Gastrocnemius medialis (tissue), 4 donors: ENCODE results near the gene GAD2. TPM values are rescaled to one million over a fixed set of nuclear protein-coding genes. Genes with fewer than 3 reads are reported as not detected.

Source experiments
- ATAC-seq, 2 donors: fragments of 150-250 bp; one replicate each; pipeline ENCODE4 v1.9.1; 2016
- DNase-seq, 2 donors: peaks; one replicate each; pipeline ENCODE4 v3.0.0-alpha.2; 2019
- H3K27ac ChIP-seq, 4 donors: fragments of 200-600 bp; sonication (generic); 1 replicate in 1 of 4; 2 replicates in 3 of 4; pipeline ENCODE4 v1.5.1; 2016 to 2018; ENCODE audit warnings: mild to moderate bottlenecking in 2 of 4, moderate library complexity in 1 of 4
- H3K27me3 ChIP-seq, 3 donors: fragments of 200-600 bp; sonication (generic) in 2 of 3; 1 replicate in 1 of 3; 2 replicates in 2 of 3; pipeline versions ENCODE4 v1.5.1 to v1.6.0; 2016 to 2019; ENCODE audit warnings: mild to moderate bottlenecking in 1 of 3, moderate library complexity in 1 of 3
- H3K36me3 ChIP-seq, 2 donors: fragments of 200-600 bp; sonication (generic) in 1 of 2; one replicate each; pipeline ENCODE4 v1.5.1; 2017 to 2018
- H3K4me1 ChIP-seq, 2 donors: fragments of 200-600 bp; sonication (generic) in 1 of 2; one replicate each; pipeline ENCODE4 v1.5.1; 2016 to 2017; ENCODE audit warnings: mild to moderate bottlenecking in 2 of 2
- H3K4me3 ChIP-seq, 4 donors: fragments of 200-600 bp; sonication (generic) in 3 of 4; 1 replicate in 1 of 4; 2 replicates in 3 of 4; pipeline ENCODE4 v1.5.1; 2016 to 2019; ENCODE audit warnings: mild to moderate bottlenecking in 2 of 4
- H3K9me3 ChIP-seq, 3 donors: fragments of 200-600 bp; sonication (generic) in 2 of 3; 1 replicate in 1 of 3; 2 replicates in 2 of 3; pipeline ENCODE4 v1.5.1; 2016 to 2019
- POLR2A ChIP-seq, 2 donors: fragments of 450-650 bp; IDR thresholded peaks; one replicate each; pipeline ENCODE4 v1.6.1; 2017; ENCODE audit warnings: antibody characterized with exemption in 2 of 2, mild to moderate bottlenecking in 2 of 2, moderate library complexity in 2 of 2
- in situ Hi-C, 4 donors: fragments of 200-750 bp; cut with MboI; loops; one replicate each; pipeline versions ENCODE4 v1.15.0 to v1.8.0; 2017; ENCODE audit warnings: low sequenced_read_pairs in 4 of 4
- intact Hi-C: fragments of 100-400 bp; cut with DNase I; formaldehyde crosslinking; loops from one replicate; pipeline ENCODE4 v1.15.1; 2023; ENCODE audit warnings: low total_unique reads
- total RNA-seq, 4 donors: library from RNA; depleted of rRNA; stranded (reverse); fragments of >200 nt; gene quantifications; one replicate each; pipeline versions ENCODE4 v1.1.0 to v1.2.3, GENCODE V29; 2016
- TF ChIP-seq, protein P1 (sequence below), 5 experiments: fragments of 450-650 bp in 3 of 5; fragments of 200-600 bp in 2 of 5; sonication (generic) in 2 of 5; IDR thresholded peaks in 4 of 5; conservative IDR thresholded peaks in 1 of 5; 1 replicate in 4 of 5; 2 replicates in 1 of 5; pipeline ENCODE4 v1.5.1; 2016 to 2019; ENCODE audit warnings: antibody characterized with exemption in 5 of 5, mild to moderate bottlenecking in 3 of 5, moderate library complexity in 3 of 5

The GAD2 gene
- total RNA-seq, 4 donors from 2014 or later: not detected

DNA sequence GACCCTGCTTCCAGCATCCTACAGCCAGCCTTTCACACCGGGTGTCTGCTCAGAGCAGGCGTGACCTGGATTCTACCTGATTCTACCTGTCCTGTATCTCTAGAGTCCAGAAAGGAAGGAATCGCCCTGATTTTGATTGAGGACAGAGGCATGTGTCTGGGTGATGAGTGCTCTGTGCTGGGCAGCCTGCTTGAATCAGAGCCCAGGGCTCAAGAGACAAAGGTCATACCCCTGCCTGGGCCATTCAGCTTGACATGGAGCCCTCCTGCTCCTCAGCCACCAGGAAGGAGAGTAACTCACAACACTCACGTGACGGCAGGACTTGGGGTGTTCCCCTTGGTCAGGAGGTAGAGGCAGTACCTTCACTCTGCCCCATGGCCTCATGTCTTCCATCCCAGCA lies 11.2 kb downstream of the GAD2 start:
- H3K4me1 ChIP-seq: no peaks in the 10 kb centered on the region
- in situ Hi-C loops: no loop called here
- TF ChIP-seq POLR2A (IDR thresholded peaks at IDR 0.05): no peak
- TF ChIP-seq, protein P1, sequence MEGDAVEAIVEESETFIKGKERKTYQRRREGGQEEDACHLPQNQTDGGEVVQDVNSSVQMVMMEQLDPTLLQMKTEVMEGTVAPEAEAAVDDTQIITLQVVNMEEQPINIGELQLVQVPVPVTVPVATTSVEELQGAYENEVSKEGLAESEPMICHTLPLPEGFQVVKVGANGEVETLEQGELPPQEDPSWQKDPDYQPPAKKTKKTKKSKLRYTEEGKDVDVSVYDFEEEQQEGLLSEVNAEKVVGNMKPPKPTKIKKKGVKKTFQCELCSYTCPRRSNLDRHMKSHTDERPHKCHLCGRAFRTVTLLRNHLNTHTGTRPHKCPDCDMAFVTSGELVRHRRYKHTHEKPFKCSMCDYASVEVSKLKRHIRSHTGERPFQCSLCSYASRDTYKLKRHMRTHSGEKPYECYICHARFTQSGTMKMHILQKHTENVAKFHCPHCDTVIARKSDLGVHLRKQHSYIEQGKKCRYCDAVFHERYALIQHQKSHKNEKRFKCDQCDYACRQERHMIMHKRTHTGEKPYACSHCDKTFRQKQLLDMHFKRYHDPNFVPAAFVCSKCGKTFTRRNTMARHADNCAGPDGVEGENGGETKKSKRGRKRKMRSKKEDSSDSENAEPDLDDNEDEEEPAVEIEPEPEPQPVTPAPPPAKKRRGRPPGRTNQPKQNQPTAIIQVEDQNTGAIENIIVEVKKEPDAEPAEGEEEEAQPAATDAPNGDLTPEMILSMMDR (IDR thresholded peaks at IDR 0.05 in 4 of 5, conservative IDR thresholded peaks at IDR 0.05 in 1 of 5): no peak
- no peak overlapping the region for H3K4me3 ChIP-seq
- intact Hi-C loops: no loop called here
- DNase-seq (no peak), ATAC-seq (no peak)
- H3K27ac ChIP-seq: no peak overlapping the region
- no peaks in the 10 kb centered on the region for H3K36me3 ChIP-seq
- no peaks in the 10 kb centered on the region for H3K27me3 ChIP-seq
- H3K9me3 ChIP-seq: no peaks in the 10 kb centered on the region

DNA sequence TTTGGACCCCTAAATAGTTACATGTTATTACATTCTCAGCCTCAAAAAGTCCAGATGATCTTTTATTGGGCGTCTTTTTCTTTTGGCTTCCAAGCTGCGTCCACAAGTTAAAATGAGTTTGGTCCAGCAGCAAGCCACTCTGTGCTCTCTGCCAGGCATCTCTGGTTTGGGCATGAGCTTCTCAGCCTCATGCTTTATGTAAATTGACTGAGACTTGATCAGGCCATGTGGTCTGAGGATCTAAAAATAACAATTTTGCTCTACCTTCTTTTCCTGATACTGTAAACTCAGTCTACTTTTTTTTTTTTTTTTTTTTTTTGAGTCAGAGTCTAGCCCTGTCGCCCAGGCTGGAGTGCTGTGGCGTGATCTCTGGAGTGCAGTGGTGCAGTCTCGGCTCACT lies 15.6 kb downstream of the GAD2 start:
- H3K27me3 ChIP-seq: no peaks in the 10 kb centered on the region
- H3K36me3 ChIP-seq: no peaks in the 10 kb centered on the region
- no peaks in the 10 kb centered on the region for H3K9me3 ChIP-seq
- no peak for DNase-seq
- no peak for ATAC-seq
- intact Hi-C loops (no loop called here), in situ Hi-C loops (no loop called here)
- H3K27ac ChIP-seq: no peak overlapping the region
- H3K4me1 ChIP-seq: no peaks in the 10 kb centered on the region
- TF ChIP-seq, protein P1 (IDR thresholded peaks at IDR 0.05 in 4 of 5, conservative IDR thresholded peaks at IDR 0.05 in 1 of 5): no peak
- TF ChIP-seq POLR2A (IDR thresholded peaks at IDR 0.05): no peak
- H3K4me3 ChIP-seq: no peak overlapping the region

DNA sequence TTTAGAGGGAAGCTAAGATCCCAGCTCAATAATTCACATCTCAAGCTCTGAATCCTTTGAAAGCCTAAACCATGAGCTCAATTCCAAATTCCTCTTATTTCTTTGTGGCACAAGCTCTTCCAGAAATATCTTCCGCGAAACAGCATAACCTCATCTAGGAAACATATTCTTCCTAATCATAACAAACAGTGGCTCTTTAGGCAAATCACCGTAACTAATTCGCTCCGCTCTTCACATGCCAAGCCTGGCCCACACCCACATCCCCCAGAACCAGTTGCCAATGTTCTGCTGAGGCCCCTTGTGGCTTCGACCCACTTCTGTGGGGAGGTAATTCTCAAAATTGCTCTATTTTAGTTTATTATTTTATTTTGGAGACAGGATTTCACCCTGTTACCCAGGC lies 19.2 kb downstream of the GAD2 start:
- intact Hi-C loops: no loop called here
- ATAC-seq: no peak
- Histone ChIP-seq H3K36me3 (no peaks in the 10 kb centered on the region), H3K27ac (no peak overlapping the region), H3K27me3 (no peaks in the 10 kb centered on the region), H3K9me3 (no peaks in the 10 kb centered on the region), H3K4me1 (no peaks in the 10 kb centered on the region), H3K4me3 (no peak overlapping the region)
- no peak for DNase-seq
- in situ Hi-C loops: no loop called here
- TF ChIP-seq, protein P1 (IDR thresholded peaks at IDR 0.05 in 4 of 5, conservative IDR thresholded peaks at IDR 0.05 in 1 of 5): no peak
- TF ChIP-seq POLR2A (IDR thresholded peaks at IDR 0.05): no peak

DNA sequence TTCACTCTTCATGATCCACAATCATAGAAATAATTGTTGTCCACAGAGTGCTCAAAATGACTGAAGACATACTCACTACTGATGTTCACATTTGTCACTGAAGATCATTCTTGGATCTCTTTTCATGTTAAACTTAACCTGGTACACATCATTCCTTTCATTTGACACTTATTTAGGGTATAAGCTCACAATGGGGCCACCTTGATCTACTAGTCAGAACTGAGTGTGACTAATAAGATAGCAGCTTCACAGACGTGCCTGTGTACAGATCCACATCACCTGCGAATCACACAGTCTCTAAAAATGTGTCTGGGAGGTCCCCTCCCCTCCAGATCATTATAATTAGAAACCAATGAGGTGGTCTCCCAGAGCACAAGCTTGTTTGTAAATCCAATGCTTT lies 21.8 kb downstream of the GAD2 start:
- intact Hi-C loops (no loop called here), in situ Hi-C loops (no loop called here)
- H3K27me3 ChIP-seq: no peaks in the 10 kb centered on the region
- no peak for ATAC-seq
- TF ChIP-seq, protein P1 (IDR thresholded peaks at IDR 0.05 in 4 of 5, conservative IDR thresholded peaks at IDR 0.05 in 1 of 5): no peak
- no peak for TF ChIP-seq POLR2A (IDR thresholded peaks at IDR 0.05)
- no peaks in the 10 kb centered on the region for H3K4me1 ChIP-seq
- no peaks in the 10 kb centered on the region for H3K9me3 ChIP-seq
- H3K4me3 ChIP-seq: no peak overlapping the region
- H3K27ac ChIP-seq: no peak overlapping the region
- H3K36me3 ChIP-seq: no peaks in the 10 kb centered on the region
- no peak for DNase-seq

DNA sequence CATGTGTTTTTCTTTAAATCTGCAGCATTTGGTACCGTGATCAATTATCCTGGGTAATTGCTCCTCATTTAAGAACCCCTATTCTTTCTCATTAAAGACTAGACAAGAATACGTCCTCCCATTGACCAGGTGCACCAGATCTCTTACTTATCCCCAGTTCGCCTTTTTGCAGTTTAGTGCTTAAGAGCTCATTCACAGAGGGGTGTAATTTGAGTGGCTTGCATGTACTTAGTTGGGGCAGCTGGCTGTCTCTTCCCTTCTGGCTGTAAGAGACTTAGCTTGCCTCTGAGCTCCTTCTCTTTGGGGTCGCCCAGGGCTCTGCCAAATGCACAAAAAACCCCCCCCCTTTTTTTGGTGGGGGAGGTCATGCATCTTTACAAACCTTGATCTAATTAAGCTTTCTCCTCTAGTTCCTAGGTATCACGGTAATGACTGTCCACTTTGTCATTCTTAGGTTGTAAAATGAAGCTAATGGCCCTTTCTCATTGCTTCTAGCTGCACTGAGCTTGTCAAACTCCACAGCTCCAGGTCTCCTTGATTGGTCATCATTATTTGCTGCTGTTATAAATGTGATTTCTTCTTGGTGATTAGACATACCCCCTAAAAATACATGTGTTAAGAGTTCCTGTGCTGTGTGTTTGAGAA lies 26.3 kb downstream of the GAD2 start:
- in situ Hi-C loops: no loop called here

More for the DNA sequence above, 26.3 kb downstream of the GAD2 start:
- ATAC-seq (no peak), DNase-seq (no peak)
- no peaks in the 10 kb centered on the region for H3K9me3 ChIP-seq
- TF ChIP-seq, protein P1 (IDR thresholded peaks at IDR 0.05 in 4 of 5, conservative IDR thresholded peaks at IDR 0.05 in 1 of 5): no peak
- no peak for TF ChIP-seq POLR2A (IDR thresholded peaks at IDR 0.05)
- H3K4me1 ChIP-seq: no peaks in the 10 kb centered on the region
- H3K27me3 ChIP-seq: no peaks in the 10 kb centered on the region
- H3K27ac ChIP-seq: no peak overlapping the region
- intact Hi-C loops: no loop called here
- H3K4me3 ChIP-seq: no peak overlapping the region
- no peaks in the 10 kb centered on the region for H3K36me3 ChIP-seq
